ENCODE results near the gene ORC4.
A peak's percentile ranks its signal among the peaks of the same experiment; 100 is the strongest.

The ORC4 gene

GRCh38 chr2:148020111-148021058 lies at the start of gene ORC4:
Gene ORC4, minus strand, starts transcription at chr2:148020737. Its CDS starts 44,779 bp downstream, at chr2:147975958.
- peak; percentile 99 for DNase-seq (ENCODE audit: low read depth)

GRCh38 chr2:148067801-148068200 lies 47.3 kb upstream of the ORC4 start:
- no peak for DNase-seq (ENCODE audit: low read depth)

- DNase-seq (ENCODE audit: low read depth), result no peak
Measured at GRCh38 chr2:148065936-148066335, 45.4 kb upstream of the ORC4 start.

- no peak for DNase-seq (ENCODE audit: low read depth)
Measured at GRCh38 chr2:148063633-148064032, 43.1 kb upstream of the ORC4 start.

- no peak for DNase-seq (ENCODE audit: low read depth)
Measured at GRCh38 chr2:148058641-148059040, 38.1 kb upstream of the ORC4 start.

GRCh38 chr2:148052687-148053086 lies 32.1 kb upstream of the ORC4 start:
- DNase-seq (ENCODE audit: low read depth), result no peak

GRCh38 chr2:148049284-148049683 lies 28.7 kb upstream of the ORC4 start:
- DNase-seq (ENCODE audit: low read depth), result no peak

GRCh38 chr2:148048475-148049221 lies 28.1 kb upstream of the ORC4 start:
- peak; percentile 6 for DNase-seq (ENCODE audit: low read depth)

GRCh38 chr2:148046802-148047201 lies 26.3 kb upstream of the ORC4 start:
- DNase-seq (ENCODE audit: low read depth), result no peak

GRCh38 chr2:148044322-148044721 lies 23.8 kb upstream of the ORC4 start:
- DNase-seq (ENCODE audit: low read depth), result no peak

- DNase-seq (ENCODE audit: low read depth), result no peak
Measured at GRCh38 chr2:148042219-148042618, 21.7 kb upstream of the ORC4 start.

- no peak for DNase-seq (ENCODE audit: low read depth)
Measured at GRCh38 chr2:148039783-148040182, 19.2 kb upstream of the ORC4 start.

GRCh38 chr2:148032215-148032614 lies 11.7 kb upstream of the ORC4 start:
- DNase-seq (ENCODE audit: low read depth), result no peak

- DNase-seq (ENCODE audit: low read depth), result no peak
Measured at GRCh38 chr2:148031152-148031551, 10.6 kb upstream of the ORC4 start.

- no peak for DNase-seq (ENCODE audit: low read depth)
Measured at GRCh38 chr2:148028781-148029180, 8.2 kb upstream of the ORC4 start.

GRCh38 chr2:148027822-148028221 lies 7.3 kb upstream of the ORC4 start:
- DNase-seq (ENCODE audit: low read depth), result no peak

- DNase-seq (ENCODE audit: low read depth), result no peak
Measured at GRCh38 chr2:148026573-148026972, 6.0 kb upstream of the ORC4 start.

- DNase-seq (ENCODE audit: low read depth), result no peak
Measured at GRCh38 chr2:148023861-148024260, 3.3 kb upstream of the ORC4 start.

GRCh38 chr2:148022882-148023281 lies 2.3 kb upstream of the ORC4 start:
- no peak for DNase-seq (ENCODE audit: low read depth)

GRCh38 chr2:148022351-148022750 lies 1.8 kb upstream of the ORC4 start:
- no peak for DNase-seq (ENCODE audit: low read depth)

- DNase-seq (ENCODE audit: low read depth), result no peak
Measured at GRCh38 chr2:148021886-148022285, 1.3 kb upstream of the ORC4 start.

- no peak for DNase-seq (ENCODE audit: low read depth)
Measured at GRCh38 chr2:148021059-148021861, 723 bp upstream of the ORC4 start, which contains the start of gene MBD5. Gene MBD5, plus strand, starts transcription at chr2:148021091.
